Activated CD8-positive, alpha-beta memory T cell treated with anti-CD3 and anti-CD28 coated beads, Interleukin-2, amount 10 ng/mL, durations not matched to agents 7 days and 5 days (primary cell): ENCODE data around the gene RUNX1. TPM values are rescaled to one million over a fixed set of nuclear protein-coding genes. Genes with fewer than 3 reads are reported as not detected.

Experiments used
- ATAC-seq: fragments of 150-1000 bp; cut with Tn5 transposase; one replicate; pipeline ENCODE4 v1.10.0; 2021; ENCODE audit warnings: moderate library complexity
- CTCF ChIA-PET: fragments of 350-600 bp; sonication (Branson Sonifier 250); formaldehyde crosslinking; loops from one replicate; lab custom pipeline; 2021; ENCODE audit warnings: antibody characterized with exemption; lab: Charles Lee
- DNase-seq: peaks from one replicate; pipeline ENCODE4 v3.0.0-alpha.2; 2020
- H3K27ac Mint-ChIP-seq: one replicate; pipeline ENCODE4 v1.8.0; 2021; ENCODE audit warnings: mild to moderate bottlenecking, mixed read lengths
- H3K27me3 Mint-ChIP-seq: one replicate; pipeline ENCODE4 v1.8.0; 2021; ENCODE audit warnings: mixed read lengths
- H3K36me3 Mint-ChIP-seq: one replicate; pipeline ENCODE4 v1.8.0; 2021; ENCODE audit warnings: mild to moderate bottlenecking, mixed read lengths
- H3K4me1 Mint-ChIP-seq: one replicate; pipeline ENCODE4 v1.8.0; 2021; ENCODE audit warnings: mixed read lengths
- H3K4me3 Mint-ChIP-seq: one replicate; pipeline ENCODE4 v1.8.0; 2021; ENCODE audit warnings: mild to moderate bottlenecking, moderate library complexity, mixed read lengths
- H3K9me3 Mint-ChIP-seq: one replicate; pipeline ENCODE4 v1.8.0; 2022; ENCODE audit warnings: low read depth, mixed read lengths
- total RNA-seq, 2 experiments: library from RNA; stranded (reverse); gene quantifications; one replicate each; pipeline ENCODE4 v1.2.3, GENCODE V29; 2021

Gene RUNX1
- total RNA-seq, 2 experiments from 2014 or later: 23.3 to 35.3 TPM

DNA sequence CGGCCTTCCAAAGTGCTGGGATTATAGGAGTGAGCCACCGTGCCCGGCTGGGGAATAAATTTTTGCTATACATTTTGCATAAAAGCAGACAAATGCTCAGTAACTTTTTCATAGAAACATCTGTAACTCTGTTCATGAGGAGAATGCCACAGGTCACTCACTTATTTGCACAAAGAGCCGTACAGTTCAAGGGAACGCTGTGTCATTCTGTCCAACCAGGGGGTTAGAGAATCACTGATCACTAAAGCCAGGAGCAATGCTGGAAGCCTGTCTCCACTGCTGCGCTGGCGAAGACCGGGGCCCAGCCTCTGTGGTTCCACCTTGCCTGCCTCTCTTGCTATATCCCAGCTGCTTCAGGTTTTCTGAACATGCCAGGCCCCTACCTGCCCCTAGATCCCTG is 58.3 kb downstream of the RUNX1 start:
- Mint-ChIP-seq H3K27ac (peak overlapping the region; percentile 16), H3K36me3 (no peaks in the 10 kb centered on the region), H3K27me3 (no peaks in the 10 kb centered on the region), H3K4me1 (peaks cover 62% of the 10 kb centered on the region), H3K9me3 (no peaks in the 10 kb centered on the region), H3K4me3 (no peak overlapping the region)
- DNase-seq (no peak), ATAC-seq (no peak)
- CTCF ChIA-PET: interaction anchor here (1.0 to 4.8 kb wide), 6 partner anchors 36 to 405 kb away, joined by 3 to 36 read pairs (median 5); no protein-coding TSS in a partner anchor

DNA sequence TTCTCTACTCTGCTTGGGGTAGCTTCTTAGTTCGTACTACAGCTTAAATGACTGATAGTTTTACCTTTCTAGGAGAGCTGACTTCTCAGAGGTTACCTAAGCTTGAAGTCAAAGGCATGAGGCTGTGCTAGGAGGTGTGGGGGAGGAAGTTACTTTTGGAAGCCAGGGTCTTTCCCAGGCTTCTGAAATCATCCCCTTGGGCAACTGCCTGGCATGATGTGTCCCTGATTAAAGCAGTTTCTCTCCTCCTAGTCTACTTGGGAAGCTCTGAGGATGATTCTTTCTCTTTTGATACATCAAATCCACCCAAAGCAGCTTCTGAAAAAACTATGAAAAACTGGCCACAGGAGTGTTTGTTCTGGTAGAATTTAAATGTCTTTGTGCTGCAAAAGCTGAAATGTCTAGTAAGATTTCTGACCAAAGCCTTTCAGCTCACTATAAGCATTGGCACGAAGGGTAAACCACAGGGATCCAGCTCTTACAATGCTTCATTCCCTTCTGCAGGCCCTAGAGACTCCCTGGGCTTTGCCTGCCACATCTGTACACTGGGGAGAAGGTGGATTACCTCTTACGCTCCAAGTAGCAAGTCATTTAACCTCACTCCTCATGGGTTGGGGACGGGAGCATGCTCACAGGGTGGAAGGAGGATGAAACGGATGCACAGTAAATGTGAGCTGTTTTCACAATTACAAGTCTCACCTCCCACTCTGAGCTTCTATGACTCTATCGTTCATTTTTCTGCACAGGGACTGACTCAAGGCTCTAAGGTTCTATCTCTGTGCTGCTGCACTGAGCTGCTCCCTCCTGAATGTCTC is 59.6 kb downstream of the RUNX1 start:
- no peaks in the 10 kb centered on the region for H3K27me3 Mint-ChIP-seq
- H3K27ac Mint-ChIP-seq: peak overlapping the region; percentile 82
- peaks cover 67% of the 10 kb centered on the region for H3K4me1 Mint-ChIP-seq
- H3K36me3 Mint-ChIP-seq: peaks cover 2% of the 10 kb centered on the region
- no peak overlapping the region for H3K4me3 Mint-ChIP-seq
- CTCF ChIA-PET: interaction anchor here (0.8 to 4.8 kb wide), 20 partner anchors 11 to 411 kb away, joined by 3 to 36 read pairs (median 4); no protein-coding TSS in a partner anchor
- ATAC-seq (peak; percentile 54), DNase-seq (peak; percentile 76)
- H3K9me3 Mint-ChIP-seq: no peaks in the 10 kb centered on the region

DNA sequence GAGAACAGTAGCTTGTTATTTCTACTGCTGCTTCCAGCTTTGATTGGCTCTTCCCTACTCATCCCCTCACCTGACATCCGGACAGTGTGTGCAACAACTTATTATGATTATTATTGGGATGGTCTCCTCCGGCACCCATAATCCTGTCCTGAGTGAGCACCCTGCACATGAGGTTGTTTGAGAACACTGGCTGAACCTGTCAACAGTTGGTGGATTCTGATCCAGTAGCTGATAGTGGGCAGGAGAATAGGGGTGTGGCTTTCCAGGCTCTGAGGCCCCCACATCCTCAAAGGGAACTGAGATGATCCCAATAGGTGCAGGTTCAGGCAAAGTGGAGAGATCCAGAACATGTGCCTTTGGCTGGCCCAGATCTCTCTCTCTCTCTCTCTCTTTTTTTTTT is 60.5 kb downstream of the RUNX1 start:
- CTCF ChIA-PET: interaction anchor here (1.0 to 4.8 kb wide), 16 partner anchors 9 to 412 kb away, joined by 3 to 36 read pairs (median 4); no protein-coding TSS in a partner anchor
- peak overlapping the region; percentile 29 for H3K27ac Mint-ChIP-seq
- H3K4me3 Mint-ChIP-seq: no peak overlapping the region

DNA sequence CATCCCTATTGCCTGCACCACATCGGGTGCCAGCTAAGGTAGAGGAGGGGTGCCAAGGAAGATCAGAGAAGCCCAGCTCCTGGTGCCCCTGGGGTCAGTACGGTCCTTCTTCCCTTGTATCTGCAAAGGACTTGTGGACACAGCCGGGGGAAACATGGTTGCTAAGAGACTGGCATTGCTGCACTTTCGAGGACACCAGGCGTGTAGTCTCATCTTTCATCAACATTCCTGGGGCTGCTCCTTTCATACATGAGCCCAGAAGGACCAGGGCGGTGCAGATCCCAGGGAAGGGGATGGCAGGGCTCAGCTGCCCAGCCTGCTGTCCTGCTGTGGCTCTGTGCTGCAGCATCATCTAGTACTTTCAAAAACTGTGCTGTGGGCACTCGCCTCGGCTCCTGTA is 61.0 kb downstream of the RUNX1 start:
- Mint-ChIP-seq H3K27me3 (no peaks in the 10 kb centered on the region), H3K27ac (peak overlapping the region; percentile 29), H3K4me3 (no peak overlapping the region), H3K4me1 (peaks cover 81% of the 10 kb centered on the region), H3K36me3 (peaks cover 3% of the 10 kb centered on the region), H3K9me3 (no peaks in the 10 kb centered on the region)
- ATAC-seq (no peak), DNase-seq (no peak)
- CTCF ChIA-PET: interaction anchor here (1.0 to 4.8 kb wide), 17 partner anchors 8 to 412 kb away, joined by 3 to 36 read pairs (median 4); no protein-coding TSS in a partner anchor

More for the DNA sequence above, 60.5 kb downstream of the RUNX1 start:
- Mint-ChIP-seq H3K36me3 (peaks cover 3% of the 10 kb centered on the region), H3K27me3 (no peaks in the 10 kb centered on the region), H3K9me3 (no peaks in the 10 kb centered on the region), H3K4me1 (peaks cover 76% of the 10 kb centered on the region)
- ATAC-seq: no peak
- DNase-seq: no peak

DNA sequence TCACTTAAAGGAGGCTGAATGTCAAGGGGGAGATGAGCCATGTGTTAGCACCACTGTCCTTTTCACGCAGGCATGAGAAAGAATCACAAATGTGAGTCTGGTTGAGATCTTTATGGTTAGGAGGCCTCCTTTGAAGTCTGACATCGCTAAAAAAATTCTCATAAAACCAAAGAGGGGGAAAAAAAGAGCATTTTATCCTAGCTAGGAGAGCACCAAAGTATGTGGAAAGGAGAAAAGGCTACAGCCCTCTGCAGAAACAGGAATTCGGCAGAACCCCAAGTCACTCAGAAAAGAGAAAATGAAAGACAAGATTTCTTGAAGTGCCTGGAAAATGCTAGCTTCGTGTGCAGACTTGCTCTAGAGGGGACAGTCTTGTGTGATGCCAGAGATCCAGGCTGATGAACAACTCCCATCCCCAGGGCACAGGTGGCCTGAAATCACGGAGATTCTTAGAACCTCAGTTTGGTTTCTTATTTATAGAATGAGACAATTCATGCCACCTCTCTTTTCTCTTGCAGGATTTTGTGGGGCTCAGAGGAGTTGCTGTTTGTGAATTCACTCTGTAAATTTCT is 61.5 kb downstream of the RUNX1 start:
- CTCF ChIA-PET: interaction anchor here (1.0 to 4.8 kb wide), 12 partner anchors 8 to 102 kb away, joined by 3 to 36 read pairs (median 4); no protein-coding TSS in a partner anchor
- H3K36me3 Mint-ChIP-seq: peaks cover 5% of the 10 kb centered on the region
- ATAC-seq: no peak
- peaks cover 84% of the 10 kb centered on the region for H3K4me1 Mint-ChIP-seq
- peak overlapping the region; percentile 62 for H3K4me3 Mint-ChIP-seq
- no peak for DNase-seq
- H3K9me3 Mint-ChIP-seq: no peaks in the 10 kb centered on the region
- H3K27ac Mint-ChIP-seq: peak overlapping the region; percentile 87
- no peaks in the 10 kb centered on the region for H3K27me3 Mint-ChIP-seq

DNA sequence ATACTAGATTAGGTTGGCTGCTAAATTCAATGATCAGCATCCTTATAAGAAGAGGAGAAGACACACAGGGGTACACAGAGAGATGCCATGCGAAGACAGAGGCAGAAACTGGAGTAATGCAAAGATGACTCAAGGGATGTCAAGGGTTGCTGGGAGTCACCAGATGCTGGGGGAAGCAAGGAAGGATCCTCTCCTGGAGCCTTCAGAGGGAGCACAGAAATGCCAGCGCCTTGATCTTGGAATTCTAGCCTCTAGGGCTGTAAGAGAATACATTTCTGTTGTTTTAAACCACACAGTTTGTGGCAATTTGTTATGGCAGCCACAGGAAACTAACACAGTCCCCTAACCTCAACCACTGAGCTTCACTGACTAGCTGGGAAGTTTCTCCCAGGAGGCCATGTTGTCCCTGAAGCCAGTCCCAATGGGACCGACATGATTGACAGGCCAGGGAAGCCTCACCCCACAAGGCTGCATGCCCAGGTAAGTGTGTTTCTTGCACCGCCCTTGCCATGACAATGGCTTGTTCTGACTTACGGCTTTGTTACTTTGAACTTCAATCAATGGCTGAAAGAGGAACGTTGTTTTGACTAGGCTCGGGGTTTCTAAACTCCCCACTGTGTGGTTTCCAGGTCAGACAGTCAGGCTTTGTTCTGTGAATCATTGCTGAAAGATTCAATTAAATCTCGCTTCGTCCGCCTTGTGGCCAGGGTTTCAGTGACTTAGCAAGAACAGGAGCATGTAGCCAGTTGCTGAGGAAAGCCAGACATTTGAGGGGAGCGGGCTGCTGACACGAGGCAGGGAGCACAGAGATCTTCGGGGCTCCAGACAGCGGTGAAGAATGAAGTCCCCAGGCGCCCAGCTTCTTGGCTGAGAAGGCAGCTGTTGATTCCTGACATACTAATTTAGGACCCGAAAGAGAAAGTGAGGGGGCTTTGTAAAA is 62.3 kb downstream of the RUNX1 start:
- Mint-ChIP-seq H3K4me3 (peak overlapping the region; percentile 62), H3K9me3 (no peaks in the 10 kb centered on the region), H3K27me3 (no peaks in the 10 kb centered on the region), H3K36me3 (peaks cover 9% of the 10 kb centered on the region), H3K27ac (peak overlapping the region; percentile 87), H3K4me1 (peaks cover 89% of the 10 kb centered on the region)
- DNase-seq (peak; percentile 94), ATAC-seq (peak; percentile 41)
- CTCF ChIA-PET: interaction anchor here (1.0 to 4.8 kb wide), 11 partner anchors 9 to 101 kb away, joined by 3 to 36 read pairs (median 5); no protein-coding TSS in a partner anchor

DNA sequence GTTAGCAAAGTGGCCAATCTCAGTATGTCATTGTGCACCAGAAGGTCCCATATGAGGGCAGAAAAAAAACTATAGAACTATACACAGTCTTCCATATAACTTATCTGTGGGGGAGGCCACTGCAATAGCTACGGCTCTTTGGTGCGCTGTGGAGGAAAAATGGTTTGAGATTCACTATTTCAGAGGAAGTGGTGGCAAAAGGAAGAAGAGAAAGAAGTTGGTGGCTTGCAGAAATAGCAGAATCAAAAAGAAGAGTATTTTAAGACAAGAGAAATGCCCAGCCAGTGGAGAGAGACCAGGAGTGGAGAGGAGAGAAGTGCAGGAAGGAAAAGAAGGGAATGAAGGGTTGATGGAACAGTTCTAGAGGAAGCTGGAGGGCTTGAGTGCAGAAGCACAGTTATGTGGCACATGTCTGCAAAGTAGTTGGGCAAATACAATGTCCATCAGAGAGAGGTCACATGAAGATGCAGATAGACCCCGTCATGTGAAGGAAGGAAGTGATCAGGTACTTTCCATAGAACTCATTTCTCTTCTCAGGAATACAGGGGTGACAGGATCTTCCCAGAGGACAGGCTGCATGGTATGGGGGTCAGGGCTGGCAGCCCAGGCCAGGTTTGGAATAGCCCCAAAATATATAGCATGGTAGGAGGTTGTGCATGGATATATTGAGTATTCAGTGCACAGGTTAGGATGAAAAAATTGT is 64.6 kb downstream of the RUNX1 start:
- no peaks in the 10 kb centered on the region for H3K9me3 Mint-ChIP-seq
- H3K27me3 Mint-ChIP-seq: no peaks in the 10 kb centered on the region
- DNase-seq (peak; percentile 52), ATAC-seq (no peak)
- peaks cover 79% of the 10 kb centered on the region for H3K4me1 Mint-ChIP-seq
- CTCF ChIA-PET: interaction anchor here (1.1 to 4.5 kb wide), 14 partner anchors 8 to 97 kb away, joined by 3 to 30 read pairs (median 5); no protein-coding TSS in a partner anchor
- peaks cover 17% of the 10 kb centered on the region for H3K36me3 Mint-ChIP-seq
- peak overlapping the region; percentile 60 for H3K4me3 Mint-ChIP-seq
- peak overlapping the region; percentile 95 for H3K27ac Mint-ChIP-seq

DNA sequence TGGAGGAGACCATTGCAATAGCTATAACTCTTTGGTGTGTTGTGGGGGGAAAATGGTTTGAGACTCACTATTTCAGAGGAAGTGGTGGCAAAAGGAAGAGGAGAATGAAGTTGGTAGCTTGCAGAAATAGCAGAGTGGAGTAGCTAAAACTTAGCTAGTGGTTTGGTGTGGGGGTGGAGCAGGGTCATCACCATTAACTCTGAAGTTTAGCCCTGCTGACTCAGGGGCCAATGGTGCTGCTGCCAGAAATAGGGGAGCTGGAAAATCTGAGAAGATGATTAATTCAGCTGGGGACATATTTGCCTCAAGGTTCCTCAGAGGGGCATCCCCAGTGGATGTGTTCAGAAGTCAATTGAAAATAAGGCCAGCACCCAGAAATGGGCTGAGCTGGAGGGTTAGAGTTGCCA is 65.4 kb downstream of the RUNX1 start:
- H3K4me1 Mint-ChIP-seq: peaks cover 78% of the 10 kb centered on the region
- CTCF ChIA-PET: interaction anchor here (0.8 to 4.5 kb wide), 19 partner anchors 9 to 239 kb away, joined by 3 to 30 read pairs (median 4); no protein-coding TSS in a partner anchor
- ATAC-seq (peak; percentile 61), DNase-seq (peak; percentile 85)
- peak overlapping the region; percentile 60 for H3K4me3 Mint-ChIP-seq
- no peaks in the 10 kb centered on the region for H3K27me3 Mint-ChIP-seq
- H3K36me3 Mint-ChIP-seq: peaks cover 21% of the 10 kb centered on the region
- peak overlapping the region; percentile 95 for H3K27ac Mint-ChIP-seq
- H3K9me3 Mint-ChIP-seq: no peaks in the 10 kb centered on the region

DNA sequence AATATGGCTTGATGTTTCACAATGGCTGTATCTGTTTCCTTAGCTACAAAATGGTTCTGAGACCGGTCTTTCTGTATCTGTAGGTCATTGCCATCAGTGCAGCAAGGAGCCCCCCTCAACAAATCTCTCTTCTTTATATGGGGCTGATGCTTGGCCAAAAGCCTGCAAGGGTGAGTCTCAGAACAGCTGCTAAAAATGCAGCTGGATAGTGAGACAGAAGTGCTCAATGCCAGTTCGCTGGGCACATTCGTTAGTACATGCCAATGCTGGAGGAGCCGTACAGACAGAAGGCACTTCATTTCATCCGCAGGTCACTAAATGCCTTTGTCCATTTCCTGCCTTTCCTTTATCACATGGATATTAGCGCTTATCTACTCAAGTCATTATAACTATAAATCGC is 67.3 kb downstream of the RUNX1 start:
- no peak overlapping the region for H3K4me3 Mint-ChIP-seq
- DNase-seq: no peak
- CTCF ChIA-PET: interaction anchor here (1.1 to 4.5 kb wide), 5 partner anchors 8 to 65 kb away, joined by 3 to 30 read pairs (median 6); no protein-coding TSS in a partner anchor
- peak overlapping the region; percentile 79 for H3K27ac Mint-ChIP-seq
- peaks cover 63% of the 10 kb centered on the region for H3K4me1 Mint-ChIP-seq
- H3K9me3 Mint-ChIP-seq: no peaks in the 10 kb centered on the region
- H3K36me3 Mint-ChIP-seq: peaks cover 32% of the 10 kb centered on the region
- no peak for ATAC-seq
- H3K27me3 Mint-ChIP-seq: peaks cover 6% of the 10 kb centered on the region

DNA sequence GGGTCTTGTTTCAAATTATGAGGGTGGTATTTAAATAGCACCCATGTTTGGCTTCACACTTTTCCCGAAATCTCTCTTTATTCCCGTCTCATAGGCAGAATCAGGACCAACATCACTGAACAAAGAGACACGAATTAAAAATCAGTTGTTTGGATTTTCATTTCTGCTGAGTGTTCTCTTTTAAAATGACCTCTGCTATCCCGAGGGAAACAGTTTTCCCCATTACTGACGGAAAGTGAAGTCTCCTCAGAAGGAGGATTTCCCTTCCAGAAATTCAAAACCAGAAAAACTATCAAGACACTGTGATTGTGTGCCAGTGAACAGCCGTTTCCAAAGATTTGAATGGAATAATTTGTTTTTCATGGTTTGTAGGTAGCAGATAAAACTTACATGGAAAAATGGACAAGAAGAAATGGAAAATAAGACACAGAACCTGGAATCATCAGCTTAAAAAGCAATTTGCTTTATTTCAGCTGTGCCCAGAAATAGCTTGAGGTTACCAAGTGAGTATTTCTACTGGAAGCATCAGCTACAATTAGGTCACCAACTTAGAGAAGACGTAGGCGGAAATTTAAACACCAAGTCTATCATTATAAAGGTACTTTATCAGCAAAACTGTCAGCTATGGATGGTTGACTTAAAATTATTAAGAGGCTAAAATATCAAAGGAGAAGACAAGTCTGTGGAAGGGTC is 68.5 kb downstream of the RUNX1 start:
- Mint-ChIP-seq H3K36me3 (peaks cover 41% of the 10 kb centered on the region), H3K9me3 (no peaks in the 10 kb centered on the region), H3K27me3 (peaks cover 12% of the 10 kb centered on the region), H3K4me1 (peaks cover 58% of the 10 kb centered on the region), H3K27ac (no peak overlapping the region), H3K4me3 (no peak overlapping the region)
- CTCF ChIA-PET: interaction anchor here (1.2 to 4.5 kb wide), 3 partner anchors 8 to 67 kb away, joined by 3 to 21 read pairs (median 6); no protein-coding TSS in a partner anchor
- DNase-seq (no peak), ATAC-seq (no peak)

DNA sequence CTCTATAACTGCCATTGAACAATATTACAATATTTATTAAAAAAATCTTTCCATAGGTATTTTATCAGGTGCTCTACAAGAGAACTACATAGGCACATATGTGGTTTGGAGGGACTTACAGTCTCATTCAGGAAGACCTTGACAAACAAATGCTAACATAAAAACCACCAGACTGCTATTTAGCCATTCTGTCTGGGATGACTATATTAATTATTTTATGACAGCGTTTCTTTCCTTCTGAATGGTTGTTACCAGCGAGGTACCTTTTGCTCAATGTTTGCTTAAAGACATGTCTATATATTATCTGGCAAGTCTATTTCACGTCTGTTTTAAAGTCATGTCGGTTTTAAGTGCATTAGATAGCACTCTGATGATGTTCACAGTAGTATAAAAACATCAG is 69.7 kb downstream of the RUNX1 start:
- peaks cover 41% of the 10 kb centered on the region for H3K36me3 Mint-ChIP-seq
- no peaks in the 10 kb centered on the region for H3K9me3 Mint-ChIP-seq
- no peak for DNase-seq
- H3K4me1 Mint-ChIP-seq: peaks cover 59% of the 10 kb centered on the region
- H3K27me3 Mint-ChIP-seq: peaks cover 15% of the 10 kb centered on the region
- no peak for ATAC-seq
- no peak overlapping the region for H3K4me3 Mint-ChIP-seq
- CTCF ChIA-PET: interaction anchor here (1.2 kb wide), 1 partner anchor 9 kb away, joined by 3 read pairs; no protein-coding TSS in a partner anchor
- H3K27ac Mint-ChIP-seq: no peak overlapping the region
